HG02885 (cell line): ENCODE data around the gene CTNNA3.
A peak's percentile ranks its signal among the peaks of the same experiment; 100 is the strongest.

ENCODE experiments used
- ATAC-seq: cut with Tn5 transposase; IDR thresholded peaks from one replicate; pipeline ENCODE4 v1.9.1; 2021; ENCODE audit warnings: mild to moderate bottlenecking; ENCODE audit not compliant: unreplicated experiment, poor library complexity

Gene CTNNA3

GRCh38 chr10:66222462-66223046 lies 1473.4 kb downstream of the CTNNA3 start:
- ATAC-seq = no peak

GRCh38 chr10:66218981-66219587 lies 1476.9 kb downstream of the CTNNA3 start:
- ATAC-seq = no peak

- peak; percentile 72 for ATAC-seq
Observed at GRCh38 chr10:66218289-66218688, 1477.7 kb downstream of the CTNNA3 start.

- ATAC-seq = no peak
Observed at GRCh38 chr10:66215920-66216319, 1480.1 kb downstream of the CTNNA3 start.

GRCh38 chr10:66214721-66215404 lies 1481.1 kb downstream of the CTNNA3 start:
- ATAC-seq = no peak

GRCh38 chr10:66209025-66209424 lies 1487.0 kb downstream of the CTNNA3 start:
- ATAC-seq = no peak

GRCh38 chr10:66204838-66205237 lies 1491.2 kb downstream of the CTNNA3 start:
- ATAC-seq = no peak

GRCh38 chr10:66202101-66202500 lies 1493.9 kb downstream of the CTNNA3 start:
- no peak for ATAC-seq

- no peak for ATAC-seq
Observed at GRCh38 chr10:66192162-66192831, 1503.7 kb downstream of the CTNNA3 start.

- no peak for ATAC-seq
Observed at GRCh38 chr10:66190413-66190812, 1505.6 kb downstream of the CTNNA3 start.

- ATAC-seq = no peak
Observed at GRCh38 chr10:66189271-66189670, 1506.7 kb downstream of the CTNNA3 start.

GRCh38 chr10:66187053-66187733 lies 1508.8 kb downstream of the CTNNA3 start:
- no peak for ATAC-seq

GRCh38 chr10:66183028-66183427 lies 1513.0 kb downstream of the CTNNA3 start:
- ATAC-seq = no peak

- peak; percentile 92 for ATAC-seq
Observed at GRCh38 chr10:66180581-66181318, 1515.2 kb downstream of the CTNNA3 start.

- no peak for ATAC-seq
Observed at GRCh38 chr10:66180021-66180420, 1516.0 kb downstream of the CTNNA3 start.

- no peak for ATAC-seq
Observed at GRCh38 chr10:66176772-66177171, 1519.2 kb downstream of the CTNNA3 start.

- ATAC-seq = no peak
Observed at GRCh38 chr10:66167816-66168215, 1528.2 kb downstream of the CTNNA3 start.

GRCh38 chr10:66162560-66163143 lies 1533.3 kb downstream of the CTNNA3 start:
- ATAC-seq = no peak

GRCh38 chr10:66151346-66151745 lies 1544.6 kb downstream of the CTNNA3 start:
- ATAC-seq = no peak

GRCh38 chr10:66148312-66148711 lies 1547.7 kb downstream of the CTNNA3 start:
- ATAC-seq = no peak
